ENCODE measurements around the gene SORBS1. TPM values are rescaled to one million over a fixed set of nuclear protein-coding genes. Genes with fewer than 3 reads are reported as not detected.

Gene SORBS1
- total and polyA plus RNA-seq, 2 of the 13 experiments (the other 11 are each of a cell fraction or from before 2014, with no cell fraction given) = 16.8 to 39.8 TPM

GRCh38 chr10:95363303-95363912, 197.8 kb downstream of the SORBS1 start:
- H3K4me2 ChIP-seq (ENCODE audit: low read depth, low read length) = no peak overlapping the region
- peak; percentile 74 for ATAC-seq
- in situ Hi-C loops (cut with HindIII; ENCODE audit: extremely low pct_ligation_motif_present, low pct_unique_long_range_greater_than_20kb) (loop anchor here (5.0 kb wide), 3 partner anchors 76 to 231 kb away; no protein-coding TSS in a partner anchor), intact Hi-C loops (cut with micrococcal nuclease; ENCODE audit: unreplicated experiment) (loop anchor here (1.0 to 5.0 kb wide), 5 partner anchors 27 to 401 kb away; no protein-coding TSS in a partner anchor)
- DNase-seq (ENCODE audit: low spot score) = peak; percentile 71
- H3K36me3 ChIP-seq (replicated peaks in 1 of 2; ENCODE audit: control insufficient read depth in 1 of 2, insufficient read depth in 2 of 2, low read length in 2 of 2) = peaks cover 6 to 10% of the 10 kb centered on the region in 2 experiments; a peak in 4 of 5 replicates
- H3K4me3 ChIP-seq (replicated peaks in 1 of 3; ENCODE audit: insufficient read depth in 1 of 3, low read depth in 2 of 3, low read length in 3 of 3) = no peak overlapping the region
- no peaks in the 10 kb centered on the region for H3K9me3 ChIP-seq (ENCODE audit: low read length)
- H3K79me2 ChIP-seq (ENCODE audit: insufficient read depth, low read length) = no peaks in the 10 kb centered on the region
- no TSS peak for BruUV-seq (replicated peaks)
- POLR2A ChIA-PET = interaction anchor here (1.0 to 1.5 kb wide), 2 partner anchors 25 to 116 kb away, joined by 3 to 4 read pairs; no protein-coding TSS in a partner anchor
- no peaks in the 10 kb centered on the region for H3K27me3 ChIP-seq (ENCODE audit: control insufficient read depth in 1 of 2, insufficient read depth in 2 of 2, low read length in 2 of 2)
- H3K4me1 ChIP-seq (ENCODE audit: insufficient read depth, low read length) = peaks cover 28% of the 10 kb centered on the region
- H4K20me1 ChIP-seq (ENCODE audit: insufficient read depth, low read length) = no peaks in the 10 kb centered on the region
- CTCF ChIA-PET (ENCODE audit: low intra/inter-chr PET ratio, low total read pairs) = interaction anchor here (1.8 to 3.9 kb wide), 4 partner anchors 27 to 230 kb away, joined by 6 to 53 read pairs (median 12); no protein-coding TSS in a partner anchor
- WGBS (ENCODE audit: low lambda C conversion rate) = 9% methylated on average over 2 of the region's 2 CpGs
- FAIRE-seq = peak; percentile 87
- no peak overlapping the region for H3K27ac ChIP-seq (ENCODE audit: extremely low read length, insufficient read depth, low read length)
- no peak overlapping the region for H2AFZ ChIP-seq (ENCODE audit: low read length)
- no peak overlapping the region for H3K9ac ChIP-seq (ENCODE audit: insufficient read depth, low read depth, low read length)
- TF ChIP-seq TFDP1 (CRISPR knock-in tag; IDR thresholded peaks at IDR 0.05; ENCODE audit: borderline replicate concordance) (no peak), MED1 (CRISPR knock-in tag; IDR thresholded peaks at IDR 0.05) (no peak), RFX3 (CRISPR knock-in tag; IDR thresholded peaks at IDR 0.05) (no peak), IRF2 (CRISPR knock-in tag; IDR thresholded peaks at IDR 0.05) (no peak), ZNF484 (CRISPR knock-in tag; IDR thresholded peaks at IDR 0.05; ENCODE audit: borderline replicate concordance, low read depth) (no peak), SMYD3 (CRISPR knock-in tag; IDR thresholded peaks at IDR 0.05) (no peak), NR2C2 (CRISPR knock-in tag; IDR thresholded peaks at IDR 0.05; ENCODE audit: borderline replicate concordance) (no peak), PHB2 (IDR thresholded peaks at IDR 0.05; ENCODE audit: partially characterized antibody) (no peak), TRAFD1 (CRISPR knock-in tag; IDR thresholded peaks at IDR 0.05; ENCODE audit: borderline replicate concordance) (no peak), HNF1B (CRISPR knock-in tag; IDR thresholded peaks at IDR 0.05) (no peak), ADNP (CRISPR knock-in tag; IDR thresholded peaks at IDR 0.05) (no peak), BCL6 (CRISPR knock-in tag; IDR thresholded peaks at IDR 0.05) (0 out of 2 replicates have a peak, but pooled peaks have one; percentile 19), ZNF841 (CRISPR knock-in tag; IDR thresholded peaks at IDR 0.05; ENCODE audit: borderline replicate concordance) (no peak), HES4 (CRISPR knock-in tag; IDR thresholded peaks at IDR 0.05; ENCODE audit: borderline replicate concordance) (no peak), ZNF607 (CRISPR knock-in tag; IDR thresholded peaks at IDR 0.05; ENCODE audit: borderline replicate concordance) (no peak), ZNF275 (CRISPR knock-in tag; IDR thresholded peaks at IDR 0.05; ENCODE audit: borderline replicate concordance) (no peak), TOPORS (CRISPR knock-in tag; IDR thresholded peaks at IDR 0.05) (no peak), HNRNPUL1 (IDR thresholded peaks at IDR 0.05; ENCODE audit: low read depth, low read length) (no peak), NBN (conservative IDR thresholded peaks at IDR 0.05) (no peak)
